Stimulated activated CD8-positive, alpha-beta memory T cell treated with anti-CD3 and anti-CD28 coated beads, Interleukin-15, amount 100 ng/mL, for 1 hour (primary cell): ENCODE data around the gene NUDT1.

ENCODE experiments used
- DNase-seq: peaks from one replicate; pipeline ENCODE4 v3.0.0-alpha.2; 2020; ENCODE audit warnings: low read depth

Gene NUDT1

DNA sequence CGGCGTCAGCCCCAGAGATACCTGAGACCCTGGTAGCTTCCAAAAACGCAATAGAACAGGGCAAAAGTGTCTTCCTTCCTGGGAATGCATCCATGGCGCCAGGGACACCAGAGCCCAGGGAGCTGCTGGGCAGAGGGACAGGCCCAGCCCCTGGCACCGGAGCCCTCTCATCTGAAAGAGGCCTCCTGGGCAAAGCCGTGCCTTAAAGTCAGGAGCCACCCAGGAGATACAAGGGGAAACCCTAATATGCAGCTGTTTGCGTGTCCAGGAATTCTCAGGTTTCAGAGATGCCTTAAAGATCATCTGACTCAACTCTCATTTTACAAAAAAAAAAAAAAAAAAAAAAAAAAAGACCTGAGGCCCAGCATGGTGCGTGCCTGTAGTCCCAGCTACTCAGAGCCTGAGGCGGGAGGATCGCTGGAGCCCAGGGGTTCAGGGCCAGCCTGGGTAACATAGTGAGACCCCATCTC, 28.0 kb downstream of the NUDT1 start:
- DNase-seq: no peak

DNA sequence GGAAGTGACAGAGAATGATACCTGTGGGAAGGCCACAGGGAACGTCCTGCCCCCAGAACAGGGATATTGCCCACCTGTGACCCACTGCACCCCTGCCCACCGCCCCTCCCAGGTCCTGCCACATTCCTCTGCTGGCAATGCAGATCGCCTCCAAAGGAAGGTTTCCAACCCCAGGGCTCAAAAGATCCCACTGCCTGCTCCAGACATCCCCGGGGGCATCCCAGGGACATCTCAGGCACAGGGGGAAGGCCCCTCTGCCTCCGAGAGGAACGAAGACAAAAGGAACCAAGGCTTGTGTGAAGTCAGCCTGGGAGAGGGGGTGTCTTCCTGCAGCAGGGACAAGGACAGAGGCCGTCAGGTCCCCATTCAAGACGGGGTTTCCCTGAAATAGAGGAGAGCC, 28.5 kb downstream of the NUDT1 start:
- DNase-seq: no peak

DNA sequence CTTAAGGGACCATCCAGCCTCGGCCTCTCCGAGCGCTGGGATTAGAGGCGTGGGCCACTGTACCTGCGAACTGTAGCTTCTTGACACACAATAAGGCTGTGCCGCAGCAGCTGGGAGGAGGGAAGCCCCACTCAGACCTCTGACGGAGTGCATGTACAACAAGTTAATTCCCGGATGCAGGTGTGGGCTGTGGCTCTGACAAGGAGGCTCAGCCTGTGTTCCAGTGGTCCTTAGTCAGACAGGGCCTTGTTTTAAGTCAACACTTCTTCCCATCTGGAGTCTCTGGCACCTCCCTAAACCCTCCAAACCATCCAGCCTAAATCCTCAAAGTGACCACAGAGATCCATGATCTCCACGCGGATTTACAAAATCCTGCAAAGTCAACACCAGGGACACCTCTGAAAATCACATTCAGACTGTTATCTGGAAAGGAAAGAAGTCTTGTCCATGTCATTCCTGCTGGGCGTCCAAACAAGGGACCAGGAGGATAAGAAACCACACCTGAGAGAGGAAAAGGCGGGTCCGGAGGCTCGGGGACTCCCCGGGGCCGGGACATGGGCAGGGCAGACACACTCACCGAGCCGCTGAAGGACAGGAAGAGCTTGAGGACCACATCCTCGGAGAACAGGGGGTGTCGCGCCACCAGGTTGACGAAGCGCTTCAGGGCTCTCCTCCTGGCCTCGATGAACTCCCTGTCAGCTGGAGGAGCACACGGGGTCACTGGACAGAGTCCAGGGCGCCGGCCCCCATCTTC, 29.4 kb downstream of the NUDT1 start:
- no peak for DNase-seq

DNA sequence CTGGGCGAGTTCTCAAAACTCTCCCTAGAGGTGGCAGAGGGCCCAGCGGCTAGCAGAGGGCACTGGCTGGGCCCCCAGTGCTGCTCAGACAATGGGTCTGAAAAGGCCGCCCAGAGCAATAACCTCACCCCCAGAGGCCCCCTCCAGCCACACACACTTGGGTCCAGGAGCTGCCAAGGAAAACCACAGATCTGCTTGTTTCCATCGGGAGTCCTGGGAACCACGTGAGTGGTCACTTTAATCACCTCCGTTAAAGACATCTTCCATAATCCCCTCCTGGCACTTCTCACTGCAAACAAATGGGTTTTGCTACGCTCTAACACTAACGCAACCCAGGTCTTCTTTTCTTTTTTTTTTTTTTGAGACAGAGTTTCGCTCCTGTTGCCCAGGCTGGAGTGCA, 30.0 kb downstream of the NUDT1 start:
- no peak for DNase-seq

DNA sequence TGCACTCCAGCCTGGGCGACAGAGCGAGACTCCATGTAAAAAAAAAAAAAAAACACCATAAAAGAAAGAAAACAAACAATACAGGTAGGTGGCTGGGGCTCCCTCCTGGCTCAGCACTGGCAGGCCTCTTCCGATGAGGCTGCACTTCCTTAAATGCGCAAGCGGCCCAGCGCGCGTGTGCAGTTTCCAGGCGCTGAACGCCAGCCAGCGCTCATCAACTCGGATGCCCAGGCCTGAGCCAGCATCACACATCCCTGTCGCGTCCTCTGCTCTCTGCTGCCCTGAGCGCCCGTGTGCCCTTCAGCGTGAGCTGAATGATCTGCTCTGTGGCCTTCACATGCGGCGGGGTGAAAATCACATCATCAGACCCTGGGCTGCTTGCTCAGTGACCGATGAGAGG, 31.8 kb downstream of the NUDT1 start:
- no peak for DNase-seq

DNA sequence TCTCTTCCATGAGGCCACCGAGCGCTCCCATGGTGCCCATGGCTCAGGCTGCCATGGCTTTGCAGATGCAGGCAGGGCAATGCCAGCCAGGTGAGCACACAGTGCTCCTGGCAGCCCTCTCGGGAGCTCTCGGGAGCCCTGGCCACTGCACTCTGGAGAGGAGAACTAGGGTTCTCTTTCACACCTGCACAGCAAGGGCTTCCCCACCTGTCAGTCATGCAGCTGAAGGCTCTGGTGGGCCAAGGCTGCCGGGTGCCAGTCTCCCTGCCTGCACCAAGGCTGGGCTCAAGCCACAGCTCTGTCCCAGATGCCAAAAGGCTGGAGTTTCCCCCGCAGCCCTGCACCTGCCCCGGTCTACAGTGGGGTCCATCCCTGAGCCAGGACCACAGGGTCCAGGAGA, 32.6 kb downstream of the NUDT1 start:
- DNase-seq: no peak

DNA sequence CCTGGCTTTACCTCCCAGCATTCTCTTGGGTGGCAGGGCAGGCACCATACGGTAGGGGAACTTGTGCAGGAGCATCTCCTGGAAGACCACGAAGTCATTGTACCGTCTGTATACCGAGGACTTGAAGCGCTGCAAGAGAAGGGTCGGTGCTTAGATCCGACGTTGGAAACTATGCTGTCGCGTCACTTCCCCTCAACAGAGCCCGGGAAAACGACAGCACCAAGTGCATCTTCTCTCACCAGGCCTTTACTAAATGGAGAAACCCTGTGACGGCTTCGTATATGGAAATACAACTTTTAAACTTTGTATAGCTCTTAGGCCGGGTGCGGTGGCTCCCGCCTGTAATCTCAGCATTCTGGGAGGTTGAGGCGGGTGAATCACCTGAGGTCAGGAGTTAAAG, 33.1 kb downstream of the NUDT1 start:
- no peak for DNase-seq

DNA sequence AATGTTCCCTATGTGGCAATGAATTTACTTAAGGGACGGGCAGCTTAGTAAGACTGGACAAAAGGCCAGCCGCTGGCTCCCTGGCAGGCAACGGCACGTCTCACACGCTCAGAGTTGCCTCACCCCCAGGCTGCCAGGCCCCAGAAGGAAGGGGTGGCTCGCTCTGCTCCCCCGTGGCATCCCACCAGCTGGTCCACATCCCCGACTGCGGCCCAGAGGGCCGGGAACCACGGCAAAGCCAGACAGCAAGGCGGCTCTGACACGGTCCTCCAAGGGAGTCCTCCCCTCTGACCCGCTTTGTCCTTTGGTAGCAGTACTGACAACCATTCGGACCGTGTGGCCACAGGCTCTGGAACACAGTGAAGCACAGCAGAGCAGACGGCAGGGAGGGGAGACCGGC, 34.1 kb downstream of the NUDT1 start:
- no peak for DNase-seq

DNA sequence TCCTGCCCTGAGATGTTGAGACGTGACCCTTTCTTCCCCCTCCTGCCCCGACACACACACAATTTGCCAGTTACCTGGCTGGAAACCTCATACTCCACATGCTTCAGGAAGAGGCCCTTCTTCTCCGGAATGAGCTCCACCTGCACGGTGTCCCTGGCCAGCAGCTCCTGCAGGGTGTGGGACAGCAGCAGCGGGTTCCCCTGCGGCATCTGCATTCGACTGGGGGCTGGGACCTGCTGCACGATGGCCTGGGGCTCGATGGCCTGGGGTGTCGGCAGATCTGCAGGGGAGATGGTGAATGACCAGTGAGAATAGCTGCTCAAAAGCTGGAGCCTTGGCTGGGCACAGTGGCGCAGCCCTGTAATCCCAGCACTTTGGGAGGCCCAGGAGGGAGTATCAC, 36.0 kb downstream of the NUDT1 start:
- DNase-seq: no peak

DNA sequence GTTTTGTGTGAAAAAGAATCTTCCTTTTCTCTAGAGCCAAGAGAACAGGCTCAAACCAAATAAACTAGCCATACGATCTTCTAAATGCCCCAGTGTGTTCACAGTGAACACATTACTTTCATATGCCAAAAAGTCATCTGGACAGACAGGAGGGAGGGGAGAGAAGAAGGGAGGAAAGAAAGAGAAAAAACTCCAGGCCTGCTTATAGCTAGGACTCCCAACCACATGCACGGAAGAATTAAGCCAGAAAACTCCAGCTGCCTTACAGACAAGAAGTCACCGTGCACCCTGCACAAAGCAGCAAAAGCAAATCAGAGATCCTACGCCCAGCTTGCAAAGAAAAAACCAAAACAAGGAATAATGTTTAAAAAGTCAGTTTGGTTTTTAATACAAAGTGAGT, 37.9 kb downstream of the NUDT1 start:
- DNase-seq: no peak

DNA sequence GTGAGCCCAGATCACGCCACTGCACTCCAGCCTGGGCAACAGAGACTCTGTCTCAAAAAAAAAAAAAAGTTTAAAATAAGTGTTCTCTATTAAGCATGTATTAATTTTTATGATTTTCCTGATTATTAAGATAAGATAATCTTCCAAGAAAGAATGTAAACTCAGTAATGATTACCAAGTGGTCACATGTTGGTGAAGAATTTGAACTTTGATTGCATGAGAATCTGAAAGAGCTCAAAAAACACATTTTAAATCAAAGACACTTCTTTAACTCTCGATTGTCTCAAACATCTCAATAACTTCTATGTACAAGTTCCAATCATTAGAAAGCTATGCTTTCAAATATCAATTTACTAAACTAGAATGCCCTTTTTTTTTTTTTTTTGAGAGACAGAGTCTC, 38.4 kb downstream of the NUDT1 start:
- no peak for DNase-seq

DNA sequence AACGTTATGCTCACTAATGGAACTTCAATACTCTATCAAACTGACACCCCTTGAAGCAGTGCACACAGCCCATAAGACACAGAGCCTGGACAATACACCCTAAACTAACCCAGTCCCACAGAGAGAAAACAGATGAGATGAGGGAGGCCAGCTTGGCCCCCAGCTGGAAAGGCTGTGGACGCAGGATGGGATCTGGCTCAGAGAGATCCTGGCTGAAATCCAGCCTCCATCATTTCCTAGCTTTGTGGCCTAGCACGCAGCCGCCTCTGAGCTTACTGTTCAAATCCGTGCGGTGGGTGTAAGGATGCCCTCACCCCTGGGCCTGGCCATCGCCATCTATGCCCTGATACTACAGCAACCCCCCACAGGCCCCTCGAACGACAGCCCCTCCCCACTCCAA, 39.5 kb downstream of the NUDT1 start:
- no peak for DNase-seq

DNA sequence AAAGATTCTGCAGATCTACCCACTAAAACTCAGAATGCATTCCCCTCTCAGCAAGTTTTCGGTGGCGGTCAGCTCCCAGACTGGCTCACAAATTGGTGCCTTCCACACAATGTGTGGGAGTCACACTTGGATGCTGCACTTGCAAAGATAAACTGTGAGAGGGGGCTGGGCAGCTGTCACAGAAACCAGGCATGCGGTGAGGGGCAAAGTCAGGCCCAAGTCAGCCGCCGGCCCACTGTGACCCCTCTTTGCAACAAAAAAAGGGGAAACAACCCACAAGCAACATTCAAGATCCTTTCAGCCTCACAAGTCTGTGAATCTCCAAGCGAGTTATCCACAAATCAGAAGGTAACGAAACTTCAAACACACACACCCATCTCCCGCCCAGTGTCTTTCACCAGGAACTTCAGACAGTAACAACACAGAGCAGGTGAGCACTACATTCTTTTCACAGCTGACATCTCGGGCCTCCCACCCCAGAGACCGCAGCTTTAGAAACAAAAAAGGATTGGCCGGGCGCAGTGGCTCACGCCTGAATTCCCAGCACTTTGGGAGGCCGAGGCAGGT, 40.2 kb downstream of the NUDT1 start:
- no peak for DNase-seq

DNA sequence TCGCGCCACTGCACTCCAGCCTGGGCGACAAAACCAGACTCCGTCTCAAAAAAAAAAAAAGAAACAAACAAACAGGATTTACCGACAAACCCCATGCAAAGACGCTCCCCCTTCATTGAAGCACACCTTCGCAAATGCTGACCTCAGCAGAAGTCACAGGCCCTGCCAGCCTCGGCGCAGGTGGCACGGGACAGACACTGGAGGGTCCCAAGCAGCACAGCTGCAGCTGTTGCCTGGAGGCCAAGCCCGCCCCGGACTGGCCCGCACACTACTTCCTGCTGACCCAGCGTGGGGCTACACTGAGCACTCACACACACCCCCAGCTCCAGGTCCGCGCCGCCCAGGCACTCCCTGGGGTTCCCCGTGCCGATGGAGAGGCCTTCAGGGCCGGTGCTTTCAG, 41.0 kb downstream of the NUDT1 start:
- no peak for DNase-seq

DNA sequence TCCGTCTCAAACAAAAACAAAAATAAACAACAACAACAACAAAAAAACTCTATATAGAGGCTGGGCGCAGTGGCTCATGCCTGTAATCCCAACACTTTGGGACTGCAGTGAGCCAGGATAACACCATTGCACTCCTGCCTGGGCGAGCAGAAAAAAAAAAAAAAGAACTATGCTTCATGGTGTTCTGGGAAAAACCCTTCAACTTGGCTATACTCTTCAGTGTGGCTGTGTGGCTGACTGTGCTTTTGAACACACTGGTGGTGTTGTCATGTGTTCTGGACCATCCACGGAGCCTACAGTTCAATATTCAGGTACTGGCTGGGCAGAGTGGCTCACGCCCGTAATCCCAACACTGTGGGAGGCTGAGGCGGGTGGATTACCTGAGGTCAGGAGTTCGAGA, 45.7 kb downstream of the NUDT1 start:
- no peak for DNase-seq

DNA sequence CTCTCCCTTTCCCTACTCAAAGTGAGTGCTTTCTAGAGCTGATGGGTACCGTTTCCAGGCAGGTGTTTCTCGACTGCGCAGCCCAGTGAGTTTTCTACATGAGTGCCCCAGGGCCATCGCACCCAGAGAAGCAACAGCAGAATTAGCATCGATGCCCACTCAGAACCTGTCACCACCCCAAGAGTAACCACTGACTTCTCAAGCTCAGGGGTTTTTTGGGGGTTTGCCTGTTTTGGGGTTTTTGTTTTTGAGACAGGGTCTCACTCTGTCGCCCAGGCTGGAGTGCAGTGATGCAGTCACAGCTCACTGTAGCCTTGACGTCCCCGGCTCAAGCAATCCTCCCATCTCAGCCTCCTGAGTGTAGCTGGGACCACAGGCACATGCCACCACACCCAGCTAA, 46.5 kb downstream of the NUDT1 start:
- no peak for DNase-seq

DNA sequence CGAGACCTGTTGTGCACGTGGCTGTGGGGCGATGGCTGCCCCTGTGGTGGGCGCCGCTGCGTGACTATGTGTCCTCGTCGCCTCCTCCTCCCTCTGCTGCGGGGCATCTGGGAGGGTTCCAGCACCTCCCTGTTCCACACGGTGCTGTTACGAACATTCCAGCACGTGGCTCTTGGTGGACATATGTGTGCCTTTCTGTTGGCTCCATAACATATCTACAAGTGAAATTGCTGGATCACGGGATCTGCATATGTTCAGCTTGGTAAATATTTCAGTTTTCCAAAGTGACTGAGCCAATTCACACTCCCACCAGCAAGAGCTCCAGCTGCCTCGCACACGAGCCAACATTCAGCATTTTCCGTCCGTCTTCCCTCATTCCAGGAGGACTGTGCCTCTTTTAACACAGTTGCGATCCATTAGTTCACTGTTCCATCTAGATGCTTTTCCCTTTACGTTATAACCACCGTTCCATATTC, 47.1 kb downstream of the NUDT1 start:
- DNase-seq: no peak

DNA sequence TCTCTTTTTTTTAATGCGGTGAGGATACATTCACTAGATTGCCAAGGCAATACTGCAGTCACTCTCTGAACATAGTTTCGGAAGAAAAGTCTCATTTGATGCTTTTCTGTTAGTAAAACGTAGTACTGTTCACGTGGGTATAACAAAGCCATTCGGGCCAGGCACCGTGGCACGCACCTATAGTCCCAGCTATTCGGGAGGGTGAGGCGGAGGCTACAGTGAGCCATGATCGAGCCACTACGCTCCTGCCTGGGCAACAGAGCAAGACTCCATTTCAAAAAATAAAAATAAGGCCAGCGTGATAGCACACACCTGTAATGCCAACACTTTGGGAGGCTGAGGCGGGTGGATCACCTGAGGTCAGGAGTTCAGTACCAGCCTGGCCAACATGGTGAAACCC, 47.6 kb downstream of the NUDT1 start:
- DNase-seq: no peak

DNA sequence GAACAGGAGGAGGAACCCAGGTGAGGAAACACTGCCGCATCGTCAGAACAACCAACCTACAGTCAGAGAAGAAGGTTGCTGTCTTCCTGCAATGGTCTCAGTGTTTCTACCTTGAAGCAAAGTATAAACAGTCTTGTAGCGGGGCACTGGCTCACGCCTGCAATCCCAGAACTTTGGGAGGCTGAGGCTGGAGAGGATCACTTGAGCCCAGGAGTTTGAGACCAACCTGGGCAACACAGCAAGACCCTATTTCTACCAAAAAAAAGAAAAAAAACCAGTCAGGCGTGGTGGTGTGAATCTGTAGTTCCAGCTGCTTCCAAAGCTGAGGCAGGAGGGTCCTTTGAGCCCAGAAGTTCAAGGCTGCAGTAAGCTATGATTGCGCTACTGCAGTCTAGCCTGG, 48.9 kb downstream of the NUDT1 start:
- DNase-seq: no peak

DNA sequence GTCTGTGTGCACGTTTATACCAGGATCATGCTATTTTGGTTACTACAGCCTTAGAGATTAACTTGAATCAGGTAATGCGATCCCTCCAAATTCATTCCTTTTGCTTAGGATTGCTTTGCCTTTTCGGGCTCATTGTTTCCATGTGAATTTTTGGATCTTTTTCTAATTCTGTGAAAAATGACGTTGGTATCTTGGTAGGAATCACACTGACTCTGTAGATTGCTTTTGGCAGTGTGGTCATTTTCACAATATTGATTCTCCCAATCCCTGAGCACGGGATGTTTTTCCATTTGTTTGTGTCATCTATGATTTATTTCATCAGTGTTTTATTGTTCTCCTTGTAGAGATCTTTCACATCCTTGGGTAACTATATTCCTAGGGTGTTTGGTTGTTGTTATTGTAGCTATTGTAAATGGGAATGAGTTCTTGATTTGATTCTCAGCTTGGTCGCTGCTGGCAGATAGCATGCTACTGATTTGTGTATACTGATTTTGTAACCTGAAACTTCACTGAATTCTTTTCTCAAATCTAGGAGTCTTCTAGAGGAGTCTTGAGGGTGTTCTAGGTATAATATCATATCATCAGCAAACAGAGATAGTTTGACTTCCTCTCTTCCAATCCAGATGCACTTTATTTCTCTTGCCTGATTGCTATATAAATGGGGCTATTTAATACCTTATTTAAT, 54.1 kb downstream of the NUDT1 start:
- no peak for DNase-seq

DNA sequence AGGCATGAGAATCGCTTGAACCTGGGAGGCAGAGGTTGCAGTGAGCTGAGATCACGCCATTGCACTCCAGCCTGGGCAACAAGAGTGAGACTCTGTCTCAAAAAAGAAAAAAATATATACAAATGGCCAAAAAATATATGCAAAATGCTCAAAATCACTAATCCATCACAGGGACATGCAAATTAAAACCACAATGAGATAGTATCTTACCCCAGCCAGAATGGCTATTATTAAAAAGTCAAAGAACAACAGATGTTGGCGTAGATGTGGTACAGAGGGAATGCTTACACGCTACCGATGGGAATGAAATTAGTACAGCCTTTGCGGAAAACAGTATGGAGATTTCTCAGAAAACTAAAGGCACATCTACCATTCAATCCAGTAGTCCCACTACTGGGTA, 54.8 kb downstream of the NUDT1 start:
- no peak for DNase-seq

DNA sequence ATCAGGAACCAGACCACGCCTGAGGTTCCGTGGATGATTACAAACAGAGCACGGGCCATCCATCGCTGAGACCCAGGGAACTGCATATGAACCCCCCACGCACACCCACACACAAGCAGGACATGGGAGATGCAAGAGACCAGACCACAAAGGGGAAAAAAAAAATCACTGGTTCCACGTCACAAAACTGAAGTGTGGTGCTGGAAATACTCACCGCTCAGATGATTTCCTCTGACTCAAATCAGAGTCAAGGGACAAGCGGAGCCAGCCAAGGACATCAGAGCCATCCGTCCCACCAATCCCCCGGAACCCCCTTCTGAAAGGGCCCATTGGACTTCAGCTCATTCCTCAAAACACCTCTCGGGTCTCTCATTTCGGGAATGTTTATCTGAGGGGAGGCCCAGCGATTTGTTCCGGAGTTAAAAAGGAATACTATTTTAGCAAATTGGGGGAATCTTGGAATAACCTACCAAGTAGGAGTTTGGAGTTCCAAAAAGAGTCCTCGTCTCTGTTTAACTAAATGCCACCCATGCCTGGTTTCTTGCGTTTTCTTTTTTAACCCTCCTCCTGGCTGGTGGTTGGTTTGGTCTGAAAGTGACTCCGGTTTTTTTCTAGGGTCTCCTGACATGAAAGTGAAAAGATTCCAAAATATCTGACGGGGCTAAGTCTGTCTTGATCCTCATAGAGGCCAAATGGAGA, 57.3 kb downstream of the NUDT1 start:
- DNase-seq: no peak
